ENCODE measurements around the gene TBX2. TPM values are rescaled to one million over a fixed set of nuclear protein-coding genes. Genes with fewer than 3 reads are reported as not detected.

The TBX2 gene
- total and polyA plus RNA-seq, 2 of the 13 experiments (the other 11 are each of a cell fraction or from before 2014, with no cell fraction given): 2.8 to 15.3 TPM

- TF ChIP-seq SNAPC4 (CRISPR knock-in tag; IDR thresholded peaks at IDR 0.05) (0 out of 2 replicates have a peak, but pooled peaks have one; percentile 33), ARNTL (CRISPR knock-in tag; IDR thresholded peaks at IDR 0.05) (peak; percentile 10; the same call in 1 of the 2 replicates), ZFP91 (CRISPR knock-in tag; IDR thresholded peaks at IDR 0.05; ENCODE audit: borderline replicate concordance) (0 out of 2 replicates have a peak, but pooled peaks have one; percentile 51), ZNF770 (CRISPR knock-in tag; IDR thresholded peaks at IDR 0.05) (peak; percentile 94), IRF9 (CRISPR knock-in tag; IDR thresholded peaks at IDR 0.05; ENCODE audit: borderline replicate concordance) (0 out of 2 replicates have a peak, but pooled peaks have one; percentile 72), HNF4A (CRISPR knock-in tag; IDR thresholded peaks at IDR 0.05) (peak; percentile 41), POLR2A (IDR thresholded peaks at IDR 0.05; ENCODE audit: insufficient read depth in 1 of 2, low read depth in 2 of 2, low read length in 2 of 2) (peak in 1 of 2 experiments; percentile 69; a peak in 3 of 4 replicates), SNAPC2 (CRISPR knock-in tag; IDR thresholded peaks at IDR 0.05) (no peak), KAT8 (CRISPR knock-in tag; IDR thresholded peaks at IDR 0.05) (peak; percentile 61; the same call in 1 of the 2 replicates), NAIF1 (CRISPR knock-in tag; IDR thresholded peaks at IDR 0.05; ENCODE audit: borderline replicate concordance) (peak; percentile 42; the same call in 1 of the 2 replicates), ZFP37 (CRISPR knock-in tag; IDR thresholded peaks at IDR 0.05; ENCODE audit: borderline replicate concordance) (0 out of 2 replicates have a peak, but pooled peaks have one; percentile 49), TBX3 (IDR thresholded peaks at IDR 0.05; ENCODE audit: borderline replicate concordance) (no peak), ZNF790 (CRISPR knock-in tag; IDR thresholded peaks at IDR 0.05; ENCODE audit: borderline replicate concordance) (peak; percentile 77)
- TF ChIP-seq, protein P1, sequence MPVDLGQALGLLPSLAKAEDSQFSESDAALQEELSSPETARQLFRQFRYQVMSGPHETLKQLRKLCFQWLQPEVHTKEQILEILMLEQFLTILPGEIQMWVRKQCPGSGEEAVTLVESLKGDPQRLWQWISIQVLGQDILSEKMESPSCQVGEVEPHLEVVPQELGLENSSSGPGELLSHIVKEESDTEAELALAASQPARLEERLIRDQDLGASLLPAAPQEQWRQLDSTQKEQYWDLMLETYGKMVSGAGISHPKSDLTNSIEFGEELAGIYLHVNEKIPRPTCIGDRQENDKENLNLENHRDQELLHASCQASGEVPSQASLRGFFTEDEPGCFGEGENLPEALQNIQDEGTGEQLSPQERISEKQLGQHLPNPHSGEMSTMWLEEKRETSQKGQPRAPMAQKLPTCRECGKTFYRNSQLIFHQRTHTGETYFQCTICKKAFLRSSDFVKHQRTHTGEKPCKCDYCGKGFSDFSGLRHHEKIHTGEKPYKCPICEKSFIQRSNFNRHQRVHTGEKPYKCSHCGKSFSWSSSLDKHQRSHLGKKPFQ (CRISPR knock-in tag; IDR thresholded peaks at IDR 0.05; ENCODE audit: insufficient replicate concordance): peak; percentile 72
Measured at GRCh38 chr17:61412860-61413660, 13.4 kb downstream of the TBX2 start (continued).
